Stimulated activated CD4-positive, alpha-beta T cell treated with anti-CD3 and anti-CD28 coated beads, Interleukin-4, amount 100 ng/mL, for 48 hours (primary cell): ENCODE measurements around the gene ACR.
A peak's percentile ranks its signal among the peaks of the same experiment; 100 is the strongest.

Source experiments
- DNase-seq, 2 donors: peaks; one replicate each; pipeline ENCODE4 v3.0.0-alpha.2; 2020; ENCODE audit warnings: low read depth in 2 of 2

The ACR gene

DNA sequence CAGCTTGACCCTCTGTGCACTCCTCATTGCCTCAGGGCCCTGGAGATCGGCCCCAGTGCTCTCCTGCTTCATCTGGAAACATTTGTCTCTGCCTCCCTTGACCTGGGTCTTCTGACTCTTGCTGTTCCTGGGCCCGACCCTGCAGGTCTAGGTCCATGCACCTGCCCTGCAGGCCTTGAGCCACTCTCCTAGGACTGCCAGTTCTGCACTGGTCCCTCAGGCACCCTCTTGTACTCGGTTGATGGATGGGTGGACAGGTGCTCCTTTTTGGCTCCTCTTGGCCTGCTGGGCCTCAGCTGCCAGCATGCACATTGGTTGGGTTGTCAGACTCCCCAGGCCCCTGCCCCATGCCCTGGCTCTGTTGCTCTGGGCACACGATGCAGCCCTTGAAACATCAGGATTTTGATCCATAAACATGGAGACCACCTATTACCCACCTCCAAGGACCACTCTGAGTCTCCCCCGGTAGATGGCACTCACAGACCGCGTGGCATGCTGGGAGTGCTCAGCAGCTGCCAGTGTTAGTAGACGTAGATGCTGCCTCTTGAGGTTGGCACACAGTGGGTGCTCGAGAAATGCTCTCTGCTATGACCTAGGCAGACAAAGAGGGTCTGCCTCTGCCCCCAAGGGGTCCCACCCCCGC lies 20.2 kb upstream of the ACR start:
- DNase-seq, result no peak

DNA sequence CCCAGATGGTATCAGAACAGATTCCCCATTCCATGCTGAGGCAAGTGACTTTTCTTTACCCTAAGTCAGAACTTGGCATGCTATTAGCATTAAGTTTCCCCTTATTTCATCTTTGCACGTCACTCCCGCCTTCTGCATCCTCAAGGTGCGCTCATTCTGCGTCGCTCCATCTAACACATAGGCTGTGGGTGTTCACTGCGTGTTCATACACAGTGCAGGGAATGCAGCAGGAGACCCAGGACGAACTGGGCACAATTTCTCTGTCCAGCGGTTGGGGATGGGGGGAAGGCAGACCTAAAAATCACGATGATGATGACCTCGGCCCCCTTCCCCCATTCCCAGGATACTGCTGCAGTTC lies 19.7 kb upstream of the ACR start:
- DNase-seq, result no peak

DNA sequence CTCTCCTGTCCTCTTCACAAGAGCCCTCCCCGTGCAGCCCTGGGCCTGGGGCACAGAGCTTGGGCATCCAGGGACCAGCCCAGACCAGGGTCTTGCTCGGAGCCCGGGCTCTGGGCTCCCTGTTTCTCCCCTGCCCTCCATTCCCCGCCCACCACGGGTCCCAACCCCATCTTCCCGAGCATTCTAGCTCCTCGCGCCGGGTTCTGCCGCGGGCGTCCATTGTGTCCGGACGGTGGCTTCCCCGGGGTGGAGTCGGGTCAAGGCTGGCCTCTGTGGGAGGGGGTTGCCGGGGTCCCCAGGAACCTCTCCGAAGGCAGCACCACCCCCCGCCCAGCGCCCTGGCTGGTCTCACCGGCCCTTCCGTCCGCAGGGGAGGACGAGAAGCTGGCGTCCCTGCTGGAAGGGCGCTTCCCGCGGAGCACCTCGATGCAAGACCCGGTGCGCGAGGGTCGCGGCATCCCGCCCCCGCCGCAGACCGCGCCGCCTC lies 18.1 kb upstream of the ACR start:
- no peak for DNase-seq

DNA sequence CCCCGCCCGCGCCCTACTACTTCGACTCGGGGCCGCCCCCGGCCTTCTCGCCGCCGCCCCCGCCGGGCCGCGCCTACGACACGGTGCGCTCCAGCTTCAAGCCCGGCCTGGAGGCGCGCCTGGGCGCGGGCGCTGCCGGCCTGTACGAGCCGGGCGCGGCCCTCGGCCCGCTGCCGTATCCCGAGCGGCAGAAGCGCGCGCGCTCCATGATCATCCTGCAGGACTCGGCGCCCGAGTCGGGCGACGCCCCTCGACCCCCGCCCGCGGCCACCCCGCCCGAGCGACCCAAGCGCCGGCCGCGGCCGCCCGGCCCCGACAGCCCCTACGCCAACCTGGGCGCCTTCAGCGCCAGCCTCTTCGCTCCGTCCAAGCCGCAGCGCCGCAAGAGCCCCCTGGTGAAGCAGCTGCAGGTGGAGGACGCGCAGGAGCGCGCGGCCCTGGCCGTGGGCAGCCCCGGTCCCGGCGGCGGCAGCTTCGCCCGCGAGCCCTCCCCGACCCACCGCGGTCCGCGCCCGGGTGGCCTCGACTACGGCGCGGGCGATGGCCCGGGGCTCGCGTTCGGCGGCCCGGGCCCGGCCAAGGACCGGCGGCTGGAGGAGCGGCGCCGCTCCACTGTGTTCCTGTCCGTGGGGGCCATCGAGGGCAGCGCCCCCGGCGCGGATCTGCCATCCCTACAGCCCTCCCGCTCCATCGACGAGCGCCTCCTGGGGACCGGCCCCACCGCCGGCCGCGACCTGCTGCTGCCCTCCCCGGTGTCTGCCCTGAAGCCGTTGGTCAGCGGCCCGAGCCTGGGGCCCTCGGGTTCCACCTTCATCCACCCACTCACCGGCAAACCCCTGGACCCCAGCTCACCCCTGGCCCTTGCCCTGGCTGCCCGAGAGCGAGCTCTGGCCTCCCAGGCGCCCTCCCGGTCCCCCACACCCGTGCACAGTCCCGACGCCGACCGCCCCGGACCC lies 17.4 kb upstream of the ACR start:
- no peak for DNase-seq

DNA sequence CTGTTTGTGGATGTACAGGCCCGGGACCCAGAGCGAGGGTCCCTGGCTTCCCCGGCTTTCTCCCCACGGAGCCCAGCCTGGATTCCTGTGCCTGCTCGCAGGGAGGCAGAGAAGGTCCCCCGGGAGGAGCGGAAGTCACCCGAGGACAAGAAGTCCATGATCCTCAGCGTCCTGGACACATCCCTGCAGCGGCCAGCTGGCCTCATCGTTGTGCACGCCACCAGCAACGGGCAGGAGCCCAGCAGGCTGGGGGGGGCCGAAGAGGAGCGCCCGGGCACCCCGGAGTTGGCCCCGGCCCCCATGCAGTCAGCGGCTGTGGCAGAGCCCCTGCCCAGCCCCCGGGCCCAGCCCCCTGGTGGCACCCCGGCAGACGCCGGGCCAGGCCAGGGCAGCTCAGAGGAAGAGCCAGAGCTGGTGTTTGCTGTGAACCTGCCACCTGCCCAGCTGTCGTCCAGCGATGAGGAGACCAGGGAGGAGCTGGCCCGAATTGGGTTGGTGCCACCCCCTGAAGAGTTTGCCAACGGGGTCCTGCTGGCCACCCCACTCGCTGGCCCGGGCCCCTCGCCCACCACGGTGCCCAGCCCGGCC lies 16.7 kb upstream of the ACR start:
- no peak for DNase-seq

DNA sequence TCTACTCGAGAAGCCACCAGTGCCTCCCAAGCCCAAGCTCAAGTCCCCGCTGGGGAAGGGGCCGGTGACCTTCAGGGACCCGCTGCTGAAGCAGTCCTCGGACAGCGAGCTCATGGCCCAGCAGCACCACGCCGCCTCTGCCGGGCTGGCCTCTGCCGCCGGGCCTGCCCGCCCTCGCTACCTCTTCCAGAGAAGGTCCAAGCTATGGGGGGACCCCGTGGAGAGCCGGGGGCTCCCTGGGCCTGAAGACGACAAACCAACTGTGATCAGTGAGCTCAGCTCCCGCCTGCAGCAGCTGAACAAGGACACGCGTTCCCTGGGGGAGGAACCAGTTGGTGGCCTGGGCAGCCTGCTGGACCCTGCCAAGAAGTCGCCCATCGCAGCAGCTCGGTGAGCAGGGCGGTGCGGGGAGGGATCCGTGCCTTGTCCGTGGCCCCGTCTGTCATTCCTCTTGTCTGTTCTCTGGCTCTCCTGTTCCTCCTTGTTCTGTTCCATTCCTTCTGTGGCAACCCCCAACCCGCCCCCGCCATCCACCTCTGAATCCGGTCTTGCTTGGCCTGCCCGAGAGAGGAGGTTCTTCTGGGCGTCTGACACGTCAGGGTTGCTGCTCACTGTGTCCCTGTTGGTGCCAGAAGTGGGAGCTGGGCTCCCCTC lies 15.8 kb upstream of the ACR start:
- DNase-seq, result no peak

DNA sequence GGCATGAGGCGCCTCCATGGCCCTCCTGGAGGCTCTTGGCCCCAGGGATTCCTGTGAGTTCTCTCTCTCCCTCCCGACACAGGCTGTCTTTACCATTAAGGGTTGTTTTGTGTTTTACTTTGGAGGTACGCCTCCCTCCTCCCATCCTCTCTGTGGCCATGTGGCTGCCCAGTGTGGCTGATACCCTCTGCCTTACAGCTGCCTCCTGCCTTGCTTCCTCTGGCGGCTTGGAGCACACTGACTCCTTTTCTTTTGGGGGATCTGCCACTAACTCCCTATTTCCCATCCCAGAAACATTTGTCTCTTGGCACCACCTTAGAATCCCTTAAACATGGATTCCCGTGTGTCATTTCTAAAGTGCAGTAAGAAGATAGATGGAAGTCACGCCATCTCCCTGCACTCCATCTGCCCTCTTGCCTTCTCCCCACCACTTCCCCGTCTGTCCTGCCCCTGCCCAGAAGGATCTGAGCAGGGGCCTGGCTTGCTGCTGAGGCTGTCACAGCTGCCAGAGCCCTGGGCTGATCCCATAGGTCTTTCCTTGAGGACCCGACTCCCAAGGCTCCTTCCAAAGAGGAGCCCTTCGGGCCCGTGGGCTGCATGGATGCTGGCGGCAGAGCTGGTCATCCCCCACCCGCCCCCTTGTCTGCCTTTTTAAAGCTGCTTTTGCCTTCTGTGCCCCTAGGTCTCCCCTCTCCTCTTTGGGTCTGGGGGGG lies 15.1 kb upstream of the ACR start:
- DNase-seq, result no peak

DNA sequence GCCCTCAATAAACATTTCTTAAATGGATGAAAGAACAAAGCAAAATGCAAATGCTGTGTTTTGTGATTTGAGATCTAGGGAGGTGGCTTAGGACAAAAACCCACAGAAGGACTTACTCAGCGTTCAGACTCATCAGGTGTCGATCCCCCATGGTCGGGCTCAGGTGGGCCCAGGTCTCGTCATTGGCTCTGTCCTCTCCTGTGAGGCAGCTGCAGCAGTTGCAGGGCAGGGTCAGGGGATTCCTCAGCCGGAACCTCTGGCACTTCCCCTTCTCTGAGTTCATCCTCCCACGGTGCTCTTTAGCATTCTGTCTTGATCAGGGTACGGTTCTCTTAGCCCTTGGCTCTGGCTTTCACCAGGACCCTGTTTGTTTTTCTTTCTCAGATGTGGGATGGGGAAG lies 14.0 kb upstream of the ACR start:
- DNase-seq, result no peak

DNA sequence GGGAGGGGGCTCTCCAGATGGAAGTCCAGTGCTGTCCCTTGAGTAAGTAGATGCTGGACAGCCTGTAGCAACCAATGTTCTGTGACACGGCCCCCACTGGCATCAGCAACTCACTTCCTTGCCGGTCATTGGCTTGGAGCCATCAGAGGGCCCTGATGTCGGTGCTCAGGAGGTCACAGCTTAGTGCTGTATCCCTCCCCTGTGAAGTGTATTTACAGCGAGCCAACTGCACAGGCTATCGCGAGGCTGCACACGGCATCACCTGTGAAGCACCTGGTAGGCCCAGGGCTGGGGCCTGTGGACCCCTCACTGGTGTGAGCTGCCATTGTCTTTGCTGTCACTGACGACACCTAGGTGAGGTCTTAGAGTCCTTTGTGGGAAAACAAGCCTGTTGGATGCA lies 13.4 kb upstream of the ACR start:
- no peak for DNase-seq

DNA sequence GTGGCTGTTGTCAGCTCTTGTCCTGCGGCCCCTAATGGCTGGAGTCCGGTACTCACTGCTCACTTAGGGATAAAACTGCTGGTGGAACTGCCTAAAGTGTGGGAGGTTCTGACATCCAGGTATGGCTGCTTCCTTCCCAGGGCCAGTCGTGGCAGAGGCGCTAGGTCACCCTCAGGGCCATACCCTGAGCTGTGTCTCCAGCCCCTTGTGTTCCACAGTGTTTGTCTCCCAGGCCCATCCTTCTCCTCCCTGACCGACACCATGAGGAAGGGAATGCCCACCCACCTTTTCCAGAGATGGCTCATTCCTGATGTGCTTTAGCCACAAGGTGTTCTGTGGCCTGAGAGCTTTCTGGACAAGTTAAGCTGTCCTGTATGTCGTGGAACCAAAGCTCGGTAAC lies 12.4 kb upstream of the ACR start:
- no peak for DNase-seq

DNA sequence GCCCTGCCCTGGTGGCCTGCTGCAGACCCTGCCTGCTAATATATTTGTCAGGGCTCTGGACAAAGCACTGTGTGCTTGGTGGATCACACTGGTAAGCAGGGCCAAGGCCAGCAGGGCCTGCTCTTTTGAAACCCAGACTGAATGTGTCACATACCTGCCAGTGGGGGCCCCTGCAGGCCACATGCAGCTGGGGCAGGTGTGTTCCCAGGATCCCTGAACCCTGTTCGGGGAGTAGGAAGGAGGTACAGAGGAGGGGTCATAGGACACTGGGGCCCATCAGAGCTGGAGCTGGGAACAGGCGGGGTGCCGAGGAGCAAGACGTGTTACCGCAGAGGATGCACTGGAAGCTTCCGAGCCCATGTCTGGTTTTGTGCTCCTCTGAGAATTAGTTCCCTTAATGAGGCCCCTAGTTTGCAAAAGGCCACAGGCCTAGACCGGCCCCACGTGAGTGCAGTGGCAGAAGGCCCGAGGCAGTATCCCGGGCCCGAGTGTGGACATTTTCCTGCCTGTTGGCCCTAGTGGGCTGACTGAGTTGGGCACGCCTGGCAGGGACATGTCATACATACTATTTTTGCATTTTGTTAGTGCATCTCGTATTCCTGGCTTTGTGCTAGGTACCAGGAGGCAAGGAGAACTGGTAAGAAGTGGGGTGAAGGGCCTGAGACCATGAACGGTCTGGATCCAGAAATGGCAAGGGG lies 11.2 kb upstream of the ACR start:
- DNase-seq, result no peak

DNA sequence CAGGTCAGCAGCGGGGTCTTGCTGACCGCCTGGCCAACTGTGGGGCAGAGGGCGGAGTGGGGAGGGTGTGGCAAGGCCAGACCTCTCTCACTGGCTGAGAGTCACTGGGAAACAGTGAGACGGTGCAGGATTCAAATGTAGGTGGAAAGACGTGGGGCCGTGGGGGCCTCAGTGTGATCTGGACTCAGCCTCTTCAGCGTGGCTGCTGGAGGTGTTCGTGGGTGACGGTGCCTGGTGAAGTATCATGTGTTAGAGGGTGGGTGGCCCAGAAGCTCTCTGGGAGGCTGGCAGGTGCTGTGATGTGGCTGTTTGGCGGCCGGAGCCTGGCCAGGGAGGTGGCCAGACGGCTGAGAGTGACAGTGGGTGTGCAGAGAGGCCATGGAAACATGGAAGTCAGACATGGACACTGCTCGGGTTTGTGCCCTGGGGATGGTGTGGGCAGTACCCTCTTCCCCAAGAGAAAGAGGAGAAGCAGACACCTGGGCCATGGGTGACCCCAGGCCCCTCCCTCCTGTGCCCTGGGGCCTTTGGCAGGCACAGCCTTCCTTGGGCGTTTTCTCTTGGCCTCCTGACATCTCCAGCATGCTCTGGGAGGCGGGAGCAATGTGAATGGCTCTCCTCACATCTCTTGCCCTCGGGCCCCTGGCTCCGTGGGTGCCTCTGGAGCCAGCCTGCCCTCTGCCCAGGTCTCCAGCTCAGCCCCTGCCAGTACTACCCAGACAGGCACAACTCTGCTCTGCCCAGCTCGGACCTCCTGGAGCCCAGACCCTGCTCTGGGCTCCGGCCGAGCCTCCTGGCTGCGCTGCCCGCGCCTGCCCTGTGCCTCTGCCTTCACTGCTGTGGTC lies 10.1 kb upstream of the ACR start:
- no peak for DNase-seq

DNA sequence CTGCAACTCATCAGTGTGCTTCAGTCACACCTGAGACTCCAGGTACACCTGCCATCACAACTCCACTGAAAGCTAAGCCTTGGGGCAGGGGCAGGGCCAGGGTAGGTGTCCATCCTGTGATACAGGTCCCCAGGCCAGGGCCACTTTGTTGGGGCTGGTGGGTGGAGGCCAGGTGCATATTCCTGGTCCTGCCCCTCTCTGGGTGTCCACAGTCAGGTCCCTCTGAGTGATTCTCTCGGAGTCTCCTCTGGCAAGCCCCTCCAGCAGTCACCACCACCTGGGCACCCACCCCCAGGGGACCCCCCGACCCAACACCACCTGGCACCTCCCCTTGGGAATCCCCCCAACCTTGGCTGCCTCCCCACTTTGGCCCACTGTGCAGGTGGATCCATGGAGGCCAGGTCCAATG lies 9.5 kb upstream of the ACR start:
- DNase-seq, result no peak

DNA sequence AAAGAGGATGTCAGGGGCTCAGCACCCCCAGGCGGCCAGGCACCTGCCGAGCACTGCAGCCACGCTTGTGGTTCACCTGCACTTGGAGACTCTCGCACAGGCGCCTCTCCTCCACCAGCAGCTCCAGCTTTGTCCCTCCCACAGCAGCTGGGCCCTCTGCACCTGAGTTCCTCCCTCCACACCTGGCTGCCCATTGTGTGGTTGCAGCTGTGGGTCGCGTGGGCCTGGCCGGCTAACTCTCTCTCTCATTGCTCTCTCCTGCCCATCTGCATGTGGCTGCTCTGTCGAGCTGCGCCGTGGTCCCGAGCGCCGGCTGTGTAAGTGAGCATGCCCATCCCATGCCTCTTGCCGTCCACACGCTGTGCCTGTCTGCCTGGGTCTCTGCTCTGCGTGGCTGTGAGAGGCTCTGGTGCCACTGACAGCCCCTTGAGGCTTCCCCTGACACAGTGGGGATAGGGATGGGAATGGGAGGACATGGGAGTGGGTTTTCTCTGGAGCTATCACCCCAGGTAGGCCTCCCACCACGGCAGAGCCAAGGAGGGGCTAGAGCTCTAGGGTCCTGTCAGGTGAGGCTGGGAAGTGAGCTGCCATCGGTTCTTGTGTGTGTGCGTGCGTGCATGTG lies 8.5 kb upstream of the ACR start:
- DNase-seq, result no peak

DNA sequence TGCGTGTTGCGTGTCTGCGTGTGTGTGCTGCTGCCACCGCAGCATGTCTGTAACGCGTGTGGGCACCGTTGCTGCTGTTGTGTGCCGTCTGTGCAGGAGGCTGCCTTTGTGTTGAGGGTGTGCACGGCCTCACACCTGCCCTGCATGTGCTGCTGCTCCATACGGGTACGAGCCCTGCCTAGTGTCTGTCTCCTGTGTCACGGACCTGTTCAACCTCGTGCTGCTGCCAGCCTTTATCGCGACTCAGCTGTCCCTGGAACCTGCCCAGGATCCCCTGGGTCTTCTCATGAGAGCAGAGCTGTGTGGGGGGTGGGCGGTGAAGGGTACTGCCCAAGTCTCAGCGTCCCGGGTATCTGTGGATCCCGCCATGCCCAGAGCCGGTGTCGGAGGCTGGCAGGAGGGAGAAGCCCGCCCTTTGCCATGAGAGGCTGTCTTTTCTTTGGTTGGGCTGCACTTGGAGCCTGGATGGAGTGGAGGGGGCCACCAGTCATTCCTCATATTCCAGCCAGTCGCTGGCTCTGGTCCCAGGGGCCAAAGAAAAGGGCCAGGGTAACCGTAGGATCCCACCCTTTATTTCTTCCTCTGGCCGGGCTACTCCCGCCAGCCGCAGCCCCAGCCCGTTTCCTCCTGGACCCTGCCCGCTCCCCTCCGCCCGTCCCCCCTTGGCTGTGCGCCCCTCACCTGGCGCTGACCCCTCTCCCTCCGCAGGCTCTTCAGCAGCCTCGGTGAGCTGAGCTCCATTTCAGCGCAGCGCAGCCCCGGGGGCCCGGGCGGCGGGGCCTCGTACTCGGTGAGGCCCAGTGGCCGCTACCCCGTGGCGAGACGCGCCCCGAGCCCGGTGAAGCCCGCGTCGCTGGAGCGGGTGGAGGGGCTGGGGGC lies 7.8 kb upstream of the ACR start:
- no peak for DNase-seq

DNA sequence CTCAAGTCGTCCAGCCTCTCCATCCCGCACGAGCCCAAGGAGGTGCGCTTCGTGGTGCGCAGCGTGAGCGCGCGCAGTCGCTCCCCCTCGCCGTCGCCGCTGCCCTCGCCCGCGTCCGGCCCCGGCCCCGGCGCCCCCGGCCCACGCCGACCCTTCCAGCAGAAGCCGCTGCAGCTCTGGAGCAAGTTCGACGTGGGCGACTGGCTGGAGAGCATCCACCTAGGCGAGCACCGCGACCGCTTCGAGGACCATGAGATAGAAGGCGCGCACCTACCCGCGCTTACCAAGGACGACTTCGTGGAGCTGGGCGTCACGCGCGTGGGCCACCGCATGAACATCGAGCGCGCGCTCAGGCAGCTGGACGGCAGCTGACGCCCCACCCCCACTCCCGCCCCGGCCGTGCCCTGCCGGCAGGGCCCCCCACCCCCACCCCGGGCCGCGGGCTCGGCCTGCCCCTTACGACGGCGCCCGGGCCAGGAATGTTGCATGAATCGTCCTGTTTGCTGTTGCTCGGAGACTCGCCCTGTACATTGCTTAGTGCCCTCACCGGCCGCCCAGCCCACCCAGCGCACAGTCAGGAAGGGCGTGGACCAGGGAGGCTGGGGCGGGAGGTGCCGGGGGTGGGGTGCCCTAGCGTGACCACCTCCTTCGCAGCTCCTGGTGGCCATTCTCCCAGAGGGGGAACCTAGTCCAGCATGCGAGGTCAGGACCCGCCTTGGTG lies 6.9 kb upstream of the ACR start:
- no peak for DNase-seq

DNA sequence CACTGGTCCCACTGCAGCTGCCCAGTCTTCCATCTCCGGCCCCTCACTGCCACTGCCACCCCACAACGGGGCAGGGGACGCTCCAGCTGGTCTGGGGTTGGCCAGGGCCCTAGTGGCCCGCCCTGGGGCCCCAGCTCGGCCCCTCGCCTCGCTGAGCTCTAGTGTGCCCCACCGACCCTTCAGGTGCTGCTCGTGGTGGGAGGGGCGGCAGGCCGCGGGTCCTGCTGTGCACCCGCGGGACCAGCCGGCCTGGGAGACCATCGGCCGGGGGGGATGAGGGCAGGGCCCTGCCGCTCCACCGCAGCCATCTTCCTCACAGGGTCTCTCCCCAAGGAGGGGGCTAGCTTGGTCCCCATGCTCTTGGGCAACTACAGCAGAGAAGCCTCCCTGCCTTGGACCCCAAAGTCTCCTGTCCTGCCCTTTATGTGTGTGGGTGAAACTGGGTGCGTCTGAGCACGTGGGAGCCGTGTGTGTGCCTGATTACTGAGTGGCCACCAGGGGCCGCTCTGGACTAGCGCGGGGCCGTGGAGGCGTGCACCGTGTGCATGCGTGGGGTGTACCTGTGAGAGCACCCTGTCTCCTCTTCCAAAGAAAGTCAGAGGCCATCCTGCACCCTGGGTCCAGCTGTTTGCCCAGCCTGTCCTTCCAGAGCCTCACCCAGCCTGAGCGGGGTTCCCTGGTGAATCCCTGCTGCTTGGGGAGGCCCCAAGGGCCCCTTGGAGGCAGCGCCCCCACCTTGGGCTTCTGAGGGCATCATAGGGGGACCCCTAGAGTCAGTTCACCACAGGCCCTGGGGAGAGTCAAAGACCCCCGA lies 6.0 kb upstream of the ACR start:
- peak; percentile 46 to 47 for DNase-seq
